NCI-H2107 (cell line): ENCODE data around the gene DSTYK.
A peak's percentile ranks its signal among the peaks of the same experiment; 100 is the strongest.

Experiments used
- DNase-seq: peaks from one replicate; lab custom pipeline; 2025; lab: John Stamatoyannopoulos, UW

Gene DSTYK

GRCh38 chr1:205129447-205130029 lies 82.0 kb downstream of the DSTYK start:
- no peak for DNase-seq

GRCh38 chr1:205128050-205128449 lies 83.5 kb downstream of the DSTYK start:
- DNase-seq = no peak

GRCh38 chr1:205127646-205128045 lies 83.9 kb downstream of the DSTYK start:
- DNase-seq = no peak

GRCh38 chr1:205124726-205125125 lies 86.8 kb downstream of the DSTYK start:
- DNase-seq = no peak

- no peak for DNase-seq
Measured at GRCh38 chr1:205122489-205122882, 89.0 kb downstream of the DSTYK start.

GRCh38 chr1:205121660-205122488 lies 89.6 kb downstream of the DSTYK start, which contains the start of gene RBBP5:
Gene RBBP5 (minus strand): TSS chr1:205121978. CDS start chr1:205121873, 105 bp downstream.
- peak; percentile 92 for DNase-seq

- no peak for DNase-seq
Measured at GRCh38 chr1:205118752-205119151, 92.8 kb downstream of the DSTYK start.

- no peak for DNase-seq
Measured at GRCh38 chr1:205111354-205111753, 100.1 kb downstream of the DSTYK start.

- DNase-seq = no peak
Measured at GRCh38 chr1:205109711-205110110, 101.8 kb downstream of the DSTYK start.

GRCh38 chr1:205109269-205109668 lies 102.2 kb downstream of the DSTYK start:
- DNase-seq = no peak

- no peak for DNase-seq
Measured at GRCh38 chr1:205108464-205108863, 103.0 kb downstream of the DSTYK start.

GRCh38 chr1:205107327-205107726 lies 104.2 kb downstream of the DSTYK start:
- no peak for DNase-seq

GRCh38 chr1:205102404-205102803 lies 109.1 kb downstream of the DSTYK start:
- DNase-seq = no peak

- DNase-seq = no peak
Measured at GRCh38 chr1:205098242-205098641, 113.3 kb downstream of the DSTYK start.

- DNase-seq = no peak
Measured at GRCh38 chr1:205095422-205095821, 116.1 kb downstream of the DSTYK start.
